SK-N-MC (cell line): ENCODE measurements around the gene WDCP.

Source experiments
- DNase-seq: peaks from one replicate; pipeline ENCODE4 v3.0.0-alpha.2; 2011; ENCODE audit warnings: low read depth, low spot score
- H3K27ac ChIP-seq: fragments of 200-600 bp; sonication (generic); 2 replicates; pipeline ENCODE4 v1.5.1; 2016; ENCODE audit warnings: mixed run types
- H3K36me3 ChIP-seq: fragments of 200-600 bp; sonication (generic); 2 replicates; pipeline ENCODE4 v1.6.1; 2017; ENCODE audit warnings: antibody characterized with exemption, low read length, mixed read lengths; ENCODE audit not compliant: insufficient read depth
- H3K4me3 ChIP-seq: fragments of 200-600 bp; sonication (generic); 2 replicates; pipeline ENCODE4 v1.5.1; 2016
- H3K9ac ChIP-seq: fragments of 200-600 bp; sonication (generic); 2 replicates; pipeline ENCODE4 v1.8.0; 2017; ENCODE audit warnings: mixed run types, mixed read lengths; ENCODE audit not compliant: insufficient read length
- H3K9me3 ChIP-seq: fragments of 200-600 bp; sonication (generic); 2 replicates; pipeline ENCODE4 v1.6.1; 2017; ENCODE audit warnings: low read depth, mild to moderate bottlenecking, antibody characterized with exemption, low read length, moderate library complexity, mixed read lengths
- EZH2 ChIP-seq: fragments of 200-600 bp; sonication (generic); IDR thresholded peaks from one replicate; pipeline ENCODE4 v1.6.1; 2017; ENCODE audit warnings: antibody characterized with exemption
- FOXP2 ChIP-seq: optimal IDR thresholded peaks from 2 replicates; pipeline ENCODE3; 2011; ENCODE audit warnings: mild to moderate bottlenecking, moderate library complexity; ENCODE audit not compliant: insufficient read depth; ENCODE audit errors: extremely low read length, control extremely low read depth
- POLR2AphosphoS5 ChIP-seq: IDR thresholded peaks from 2 replicates; pipeline ENCODE4 v1.6.1; 2012; ENCODE audit warnings: mild to moderate bottlenecking, low read depth, low read length, borderline replicate concordance

The WDCP gene

GRCh38 chr2:24075259-24075658 is 28.1 kb upstream of the WDCP start:
- Histone ChIP-seq H3K36me3 (peaks cover 31% of the 10 kb centered on the region), H3K4me3 (peak overlapping the region; percentile 97), H3K27ac (no peak overlapping the region), H3K9me3 (no peaks in the 10 kb centered on the region), H3K9ac (peak overlapping the region; percentile 80)
- no peak for TF ChIP-seq EZH2
- TF ChIP-seq FOXP2: no peak
- TF ChIP-seq POLR2AphosphoS5: no peak
- no peak for DNase-seq

DNA sequence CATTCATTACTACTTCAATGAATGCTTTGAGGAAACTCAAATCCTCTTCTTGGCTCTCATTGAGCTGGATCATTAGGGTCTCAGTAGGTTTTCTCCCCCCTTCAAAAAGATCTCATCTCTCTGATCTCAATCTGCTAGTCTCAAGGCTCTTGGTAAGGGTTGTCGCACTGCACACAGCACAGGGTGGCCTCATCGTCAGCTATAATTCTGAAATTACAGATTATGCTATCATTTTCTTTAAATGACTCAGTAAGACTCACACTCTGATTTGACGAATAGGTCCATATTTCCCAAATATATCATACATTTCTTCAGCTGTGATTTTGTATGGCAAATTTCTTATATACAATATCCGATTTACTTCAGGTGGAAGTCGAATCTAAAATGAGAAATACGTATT is 26.6 kb upstream of the WDCP start:
- Histone ChIP-seq H3K36me3 (peaks cover 45% of the 10 kb centered on the region), H3K9me3 (no peaks in the 10 kb centered on the region), H3K27ac (no peak overlapping the region), H3K4me3 (no peak overlapping the region), H3K9ac (no peak overlapping the region)
- DNase-seq: no peak
- no peak for TF ChIP-seq POLR2AphosphoS5
- TF ChIP-seq EZH2: no peak
- TF ChIP-seq FOXP2: no peak

- Histone ChIP-seq H3K4me3 (no peak overlapping the region), H3K27ac (no peak overlapping the region), H3K9ac (no peak overlapping the region), H3K9me3 (no peaks in the 10 kb centered on the region), H3K36me3 (peaks cover 60% of the 10 kb centered on the region)
- DNase-seq: no peak
- no peak for TF ChIP-seq POLR2AphosphoS5
- TF ChIP-seq FOXP2: no peak
- TF ChIP-seq EZH2: no peak
Measured at GRCh38 chr2:24072259-24072658, 25.1 kb upstream of the WDCP start.

DNA sequence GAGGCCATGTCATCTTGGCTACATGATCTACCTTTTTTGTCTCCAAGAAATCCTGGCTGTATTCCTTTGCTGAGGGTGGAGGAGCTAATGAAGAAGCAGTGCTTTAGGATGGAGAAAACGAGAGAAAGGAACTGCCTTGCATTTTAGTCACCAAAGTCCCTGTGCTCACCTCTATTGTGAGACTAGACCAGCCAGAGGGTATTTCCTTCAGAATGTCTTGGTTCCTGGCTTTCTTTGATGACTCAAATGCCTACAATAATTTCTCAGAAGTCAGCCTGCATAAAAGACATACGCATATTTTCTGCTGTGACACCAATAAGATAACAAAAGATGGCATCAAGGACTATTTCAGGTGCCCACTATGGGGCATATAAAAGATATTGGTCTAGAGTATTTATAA is 18.1 kb upstream of the WDCP start:
- no peak for DNase-seq
- Histone ChIP-seq H3K4me3 (no peak overlapping the region), H3K36me3 (peaks cover 40% of the 10 kb centered on the region), H3K9ac (no peak overlapping the region), H3K27ac (no peak overlapping the region), H3K9me3 (no peaks in the 10 kb centered on the region)
- TF ChIP-seq FOXP2 (no peak), EZH2 (no peak)

DNA sequence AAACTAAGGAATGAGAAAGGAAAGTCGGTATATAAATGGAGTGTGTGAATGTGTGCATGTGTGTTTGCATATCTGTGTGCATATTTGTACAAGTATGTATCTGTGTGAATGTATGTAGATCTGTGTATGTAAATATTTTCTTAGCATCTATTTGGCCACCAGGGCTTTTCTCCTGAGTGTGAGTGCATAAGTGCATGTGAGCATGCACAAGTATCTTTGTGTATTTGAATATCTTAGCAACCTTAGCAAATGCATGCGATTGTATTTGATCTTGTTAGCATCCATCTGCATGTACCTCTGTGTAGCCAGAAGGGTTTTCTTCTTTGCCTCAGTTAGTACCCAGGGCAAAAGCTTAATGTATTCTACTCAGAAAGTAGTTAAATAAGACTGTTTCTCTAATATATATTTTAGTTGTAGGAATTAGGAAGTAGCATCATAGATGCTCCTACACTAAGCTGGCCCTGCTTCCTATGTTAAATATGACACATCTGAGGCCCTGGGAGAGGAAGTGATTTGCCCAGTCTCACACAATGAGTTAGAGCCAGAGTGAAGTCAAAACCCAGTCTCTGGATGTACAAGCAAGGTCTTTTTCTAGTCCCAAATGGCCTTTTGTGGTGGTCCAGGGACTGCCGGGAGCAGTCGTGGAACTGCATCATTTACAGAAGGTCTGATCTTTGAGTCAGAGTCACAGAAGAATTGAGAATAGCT is 11.5 kb upstream of the WDCP start:
- Histone ChIP-seq H3K36me3 (no peaks in the 10 kb centered on the region), H3K4me3 (no peak overlapping the region), H3K9ac (no peak overlapping the region), H3K9me3 (no peaks in the 10 kb centered on the region), H3K27ac (no peak overlapping the region)
- no peak for DNase-seq
- TF ChIP-seq POLR2AphosphoS5 (no peak), FOXP2 (no peak), EZH2 (no peak)

DNA sequence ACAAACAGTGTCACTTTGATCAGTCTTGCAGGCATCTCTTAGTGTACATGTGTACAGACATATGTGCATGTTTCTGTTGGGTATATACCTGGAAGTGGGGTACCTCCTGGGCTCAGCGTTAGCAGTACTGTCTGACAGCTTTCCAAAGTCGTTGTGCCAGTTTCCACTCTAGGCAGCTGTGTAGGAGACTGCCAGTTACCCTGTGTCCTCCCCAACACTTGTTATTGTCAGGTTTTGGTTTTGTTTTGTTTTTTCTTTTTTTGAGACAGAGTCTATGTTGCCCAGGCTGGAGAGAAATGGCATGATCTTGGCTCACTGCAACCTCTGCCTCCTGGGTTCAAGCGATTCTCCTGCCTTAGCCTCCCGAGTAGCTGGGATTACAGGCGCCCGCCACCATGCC is 8.6 kb upstream of the WDCP start:
- no peak for DNase-seq
- Histone ChIP-seq H3K9ac (no peak overlapping the region), H3K4me3 (no peak overlapping the region), H3K27ac (no peak overlapping the region), H3K9me3 (no peaks in the 10 kb centered on the region), H3K36me3 (no peaks in the 10 kb centered on the region)
- TF ChIP-seq POLR2AphosphoS5 (no peak), FOXP2 (no peak), EZH2 (no peak)

DNA sequence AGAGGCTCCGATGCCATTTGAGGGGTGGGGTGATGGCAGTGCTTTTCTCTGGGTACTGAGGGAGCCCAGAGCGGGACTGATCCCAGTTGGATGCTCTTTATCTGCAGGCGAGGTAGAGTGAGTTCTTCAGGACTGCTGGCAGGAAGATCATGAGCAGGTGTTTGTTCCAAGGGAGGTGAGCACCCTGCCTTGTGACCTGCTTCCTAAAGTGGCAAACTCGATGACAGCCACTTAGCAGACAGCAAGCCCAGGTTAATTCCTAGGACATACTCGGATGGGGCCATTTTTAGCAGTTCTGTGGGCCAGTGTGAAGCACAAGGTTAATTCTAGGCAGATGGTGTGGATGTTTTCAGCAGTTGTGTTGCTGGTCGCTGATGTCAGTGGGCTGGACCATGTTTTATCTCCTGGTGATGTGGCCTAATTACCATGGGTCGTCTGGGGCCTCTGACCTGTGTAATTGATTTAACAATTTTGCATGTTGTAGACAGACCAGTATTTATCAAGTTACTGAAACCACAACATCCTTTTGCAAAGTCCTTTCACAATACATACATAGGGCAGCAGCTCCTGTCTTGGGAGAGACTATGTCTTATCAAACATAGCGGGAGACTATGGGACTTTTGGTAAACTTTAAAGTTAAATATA is 7.3 kb upstream of the WDCP start:
- TF ChIP-seq POLR2AphosphoS5: no peak
- TF ChIP-seq FOXP2: no peak
- TF ChIP-seq EZH2: no peak
- Histone ChIP-seq H3K36me3 (no peaks in the 10 kb centered on the region), H3K27ac (no peak overlapping the region), H3K4me3 (no peak overlapping the region), H3K9ac (no peak overlapping the region), H3K9me3 (no peaks in the 10 kb centered on the region)
- no peak for DNase-seq

DNA sequence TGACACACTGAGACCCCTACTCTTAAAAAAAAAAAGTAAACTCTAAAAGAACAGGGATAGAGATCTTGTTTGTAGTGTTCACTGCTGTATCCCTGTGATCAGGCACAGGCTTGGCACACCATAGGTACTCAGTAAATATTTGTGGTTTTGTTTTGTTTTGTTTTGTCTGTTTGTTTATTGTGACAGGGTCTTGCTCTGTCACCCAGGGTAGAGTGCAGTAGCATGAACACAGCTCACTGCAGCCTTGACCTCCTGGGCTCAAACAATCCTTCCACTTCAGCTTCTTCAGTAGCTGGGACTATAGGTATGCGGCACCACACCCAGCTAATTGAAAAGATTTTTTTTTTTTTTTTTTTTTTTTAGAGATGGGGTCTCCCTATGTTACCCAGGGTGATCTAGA is 5.8 kb upstream of the WDCP start:
- no peak overlapping the region for H3K9ac ChIP-seq
- no peak for TF ChIP-seq EZH2
- TF ChIP-seq POLR2AphosphoS5: no peak
- TF ChIP-seq FOXP2: no peak
- no peaks in the 10 kb centered on the region for H3K9me3 ChIP-seq
- no peak for DNase-seq
- H3K27ac ChIP-seq: no peak overlapping the region
- no peak overlapping the region for H3K4me3 ChIP-seq
- H3K36me3 ChIP-seq: no peaks in the 10 kb centered on the region

GRCh38 chr2:24051833-24052232 is 4.6 kb upstream of the WDCP start:
- TF ChIP-seq FOXP2 (no peak), POLR2AphosphoS5 (no peak), EZH2 (no peak)
- H3K36me3 ChIP-seq: no peaks in the 10 kb centered on the region
- H3K27ac ChIP-seq: no peak overlapping the region

More at GRCh38 chr2:24051833-24052232, 4.6 kb upstream of the WDCP start:
- Histone ChIP-seq H3K9me3 (no peaks in the 10 kb centered on the region), H3K9ac (no peak overlapping the region), H3K4me3 (no peak overlapping the region)
- DNase-seq: no peak
